Renal pelvis (tissue), 4 donors: ENCODE results near the gene MYLK4. TPM values are rescaled to one million over a fixed set of nuclear protein-coding genes. Genes with fewer than 3 reads are reported as not detected.
A peak's percentile ranks its signal among the peaks of the same experiment; 100 is the strongest.

Experiments used
- DNase-seq: peaks from one replicate; pipeline ENCODE4 v3.0.0-alpha.2; 2013
- polyA plus RNA-seq, 3 donors: library from polyadenylated mRNA; unstranded; fragments of 120-200 nt; gene quantifications; one replicate each; pipeline ENCODE4 v1.2.1, GENCODE V29; 2013; ENCODE audit not compliant: insufficient read length in 3 of 3

MYLK4 gene
- polyA plus RNA-seq, 3 donors: 1.1 to 1.7 (median 1.5) TPM

GRCh38 chr6:2756687-2757224 is 6.0 kb upstream of the MYLK4 start:
- no peak for DNase-seq

DNA sequence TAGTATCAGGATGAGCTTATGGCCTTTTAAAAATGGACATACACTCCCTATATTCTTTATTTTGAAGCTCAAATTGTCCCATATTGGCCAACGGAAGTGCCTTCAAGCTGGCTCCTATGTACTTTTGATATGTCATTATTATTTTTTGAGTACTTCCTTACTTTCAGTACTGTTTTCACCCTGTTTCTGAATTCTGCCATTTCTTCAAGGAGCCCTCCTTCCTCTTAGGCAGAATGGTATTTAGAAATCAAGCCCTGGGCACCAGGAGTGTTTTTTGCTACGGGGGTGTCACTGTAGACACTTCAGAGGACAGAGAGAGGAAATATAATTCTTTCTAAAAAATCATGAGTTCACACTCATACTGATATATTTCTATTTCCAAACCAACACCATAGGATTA is 5.5 kb upstream of the MYLK4 start:
- no peak for DNase-seq

- no peak for DNase-seq
These were observed 4.7 kb upstream of the MYLK4 start for GRCh38 chr6:2755456-2755855.

DNA sequence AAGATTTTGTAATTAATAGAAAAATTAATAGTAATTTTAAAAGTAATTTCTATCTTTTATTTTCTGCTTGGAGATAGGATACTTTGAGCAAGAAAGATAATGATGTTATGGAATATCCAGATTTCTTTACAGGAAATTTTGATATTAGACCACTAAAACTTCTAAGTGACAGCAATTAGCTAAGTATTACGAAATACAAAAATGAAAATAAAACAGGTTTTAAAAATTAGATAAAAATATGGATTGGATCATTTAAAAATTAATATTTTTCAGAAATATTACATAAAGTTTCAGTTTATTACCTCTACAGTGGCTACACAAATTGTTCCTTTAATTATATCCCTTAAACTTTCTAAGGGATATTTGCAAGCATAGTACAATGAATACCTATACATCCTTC is 4.2 kb upstream of the MYLK4 start:
- DNase-seq: no peak

- DNase-seq: no peak
These were observed 3.7 kb upstream of the MYLK4 start for GRCh38 chr6:2754393-2754792.

- DNase-seq: no peak
These were observed 3.0 kb upstream of the MYLK4 start for GRCh38 chr6:2753743-2754142.

DNA sequence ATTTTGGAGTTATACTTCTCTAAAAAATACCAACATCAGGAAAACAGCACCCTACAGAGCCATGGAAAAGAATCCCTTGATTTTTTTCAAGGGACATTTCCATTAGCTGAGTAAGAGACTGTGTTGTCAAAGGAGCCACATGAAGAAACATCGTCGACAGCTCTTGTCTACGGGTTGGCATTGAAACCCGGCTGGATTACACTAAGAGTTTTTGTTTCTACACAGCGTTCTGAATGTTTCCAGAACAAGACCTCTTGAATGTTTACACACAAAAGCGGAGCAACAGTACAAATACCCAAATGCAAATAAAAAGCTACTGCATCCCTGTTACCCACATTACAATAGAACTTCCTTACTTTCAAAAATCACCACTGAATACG is 2.4 kb upstream of the MYLK4 start:
- no peak for DNase-seq

GRCh38 chr6:2752477-2753109 is 1.9 kb upstream of the MYLK4 start:
- no peak for DNase-seq

DNA sequence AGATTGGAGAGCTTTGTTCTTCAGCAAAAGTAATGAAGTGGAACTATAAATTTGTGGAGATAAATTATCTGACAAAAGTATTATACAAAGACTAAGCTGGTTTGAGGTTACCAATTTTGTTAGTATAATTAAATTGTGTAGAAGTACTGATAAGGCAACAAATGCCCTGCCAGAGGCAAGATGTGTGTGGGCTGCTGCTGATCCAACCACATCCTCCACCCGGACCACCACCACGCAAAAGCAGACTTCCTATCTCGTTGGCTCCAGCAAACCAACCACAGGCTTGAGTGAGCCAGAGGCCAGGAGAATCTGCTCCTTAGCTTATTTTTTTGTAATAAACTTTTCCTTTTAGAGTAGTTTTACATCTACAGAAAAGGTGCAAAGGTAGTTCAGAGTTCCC is 1.1 kb upstream of the MYLK4 start:
- DNase-seq: no peak

- no peak for DNase-seq
These were observed 637 bp downstream of the MYLK4 start for GRCh38 chr6:2749969-2750600.

GRCh38 chr6:2748183-2748582 is 2.5 kb downstream of the MYLK4 start:
- DNase-seq: no peak

DNA sequence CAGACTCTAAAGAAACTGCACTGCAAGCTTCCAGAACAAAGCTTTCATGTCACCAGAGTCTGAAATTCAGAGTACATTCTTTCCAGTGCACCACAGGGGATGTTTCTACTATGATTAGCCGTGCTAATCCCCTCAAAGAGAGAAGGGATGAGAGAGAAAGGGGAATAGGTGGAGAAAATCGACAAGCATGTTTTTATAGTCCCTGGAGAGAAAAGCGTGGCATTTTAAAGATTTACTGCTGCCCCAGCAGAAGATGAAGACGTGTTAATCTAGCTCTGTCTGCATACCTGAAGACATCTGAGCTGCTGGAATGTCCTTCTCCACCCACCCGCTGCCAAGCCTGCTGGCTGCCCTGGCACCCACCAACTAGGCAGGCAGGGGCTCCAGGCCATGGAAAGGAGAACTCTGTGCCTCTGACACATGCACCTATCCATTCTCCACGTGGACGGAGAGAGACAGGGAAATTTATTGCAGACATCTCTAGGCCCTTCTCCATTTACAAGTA is 4.1 kb downstream of the MYLK4 start:
- DNase-seq: no peak

DNA sequence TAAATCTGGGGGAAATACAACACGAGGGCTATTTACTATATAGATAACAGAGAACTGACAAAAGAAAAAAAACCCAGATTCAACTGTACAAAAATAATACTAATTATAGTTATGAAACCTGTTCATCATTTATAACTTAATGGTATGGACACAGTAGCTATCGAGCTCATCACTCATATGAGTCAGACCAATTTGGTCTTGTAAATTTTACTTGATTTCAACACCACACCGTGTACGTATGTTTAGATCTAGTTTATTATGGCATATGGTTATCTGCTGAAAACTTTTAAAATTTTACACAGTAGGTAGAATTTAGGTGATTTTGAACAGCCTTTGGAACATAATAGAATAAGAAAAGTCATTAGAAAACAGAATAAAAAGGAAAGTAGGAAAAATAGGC is 5.5 kb downstream of the MYLK4 start:
- DNase-seq: no peak

GRCh38 chr6:2744778-2745177 is 5.9 kb downstream of the MYLK4 start:
- DNase-seq: no peak

DNA sequence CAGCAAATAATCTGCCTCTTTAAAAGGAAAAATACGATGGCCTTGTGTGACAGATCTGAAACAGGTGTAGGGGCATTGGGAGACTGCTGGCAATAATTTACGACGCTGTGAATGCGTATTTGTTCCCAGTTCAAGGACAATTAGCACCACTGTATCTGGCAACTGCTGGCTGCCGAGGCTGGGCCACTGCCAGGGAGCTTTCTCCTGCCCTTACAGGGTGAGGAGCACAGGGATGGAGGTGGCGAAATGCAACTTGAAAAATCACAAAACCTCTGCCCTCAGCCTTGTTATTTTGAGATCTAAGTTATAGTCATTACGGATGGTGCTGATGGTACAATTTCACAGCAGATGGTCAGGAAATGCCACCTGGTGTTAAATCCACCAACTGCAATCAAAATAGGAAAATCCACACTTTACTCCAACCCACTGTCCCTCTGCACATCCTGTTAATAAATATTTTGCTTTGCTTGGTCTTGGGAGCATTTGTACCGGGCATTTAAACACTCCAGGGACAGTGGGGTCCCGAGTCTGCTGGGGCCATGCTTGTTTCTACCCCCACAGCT is 6.4 kb downstream of the MYLK4 start:
- no peak for DNase-seq

DNA sequence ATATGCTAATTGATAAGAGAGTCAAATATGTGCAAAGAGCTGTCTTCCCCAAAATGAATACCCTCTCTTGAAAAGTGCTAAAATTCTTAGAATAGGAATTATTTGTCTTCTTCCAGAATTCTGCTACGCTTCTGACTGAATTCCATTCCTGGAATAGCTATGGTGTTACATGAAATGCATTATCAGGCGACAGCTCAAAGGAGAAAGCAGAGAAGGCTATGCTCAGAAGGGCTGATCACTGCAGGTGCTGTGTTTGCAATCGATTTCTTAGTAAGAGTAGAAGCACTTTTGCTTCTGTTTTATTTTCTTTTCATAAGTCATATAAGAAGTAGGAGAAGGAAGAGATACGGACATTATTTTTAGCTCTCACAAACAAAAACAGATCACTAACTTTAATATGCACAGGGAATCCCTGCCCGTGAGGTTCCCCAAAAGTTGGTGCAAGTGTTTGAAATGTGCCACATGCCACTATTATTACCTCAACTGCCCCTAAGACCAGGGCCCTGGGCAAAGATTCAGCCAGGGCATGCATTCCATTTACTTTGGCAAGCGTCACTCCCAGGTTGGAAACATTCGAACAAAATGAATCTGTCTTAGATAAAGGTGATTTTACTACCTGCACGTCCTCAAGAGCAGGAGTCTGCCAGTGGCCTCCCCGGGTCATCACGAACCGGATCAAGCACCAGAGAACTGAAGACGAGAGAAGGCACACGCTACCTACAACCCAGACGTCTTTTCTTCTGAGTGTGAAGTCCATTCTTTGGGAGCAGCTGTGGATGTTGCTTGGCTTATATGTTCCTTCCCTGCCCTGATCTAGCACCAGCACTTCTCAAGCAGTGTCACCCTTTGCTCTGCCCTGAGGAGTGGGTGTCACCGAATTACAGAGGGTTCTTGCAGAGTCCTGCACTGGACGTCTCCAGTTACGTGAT is 7.2 kb downstream of the MYLK4 start:
- no peak for DNase-seq

GRCh38 chr6:2741756-2742155 is 9.0 kb downstream of the MYLK4 start:
- no peak for DNase-seq

DNA sequence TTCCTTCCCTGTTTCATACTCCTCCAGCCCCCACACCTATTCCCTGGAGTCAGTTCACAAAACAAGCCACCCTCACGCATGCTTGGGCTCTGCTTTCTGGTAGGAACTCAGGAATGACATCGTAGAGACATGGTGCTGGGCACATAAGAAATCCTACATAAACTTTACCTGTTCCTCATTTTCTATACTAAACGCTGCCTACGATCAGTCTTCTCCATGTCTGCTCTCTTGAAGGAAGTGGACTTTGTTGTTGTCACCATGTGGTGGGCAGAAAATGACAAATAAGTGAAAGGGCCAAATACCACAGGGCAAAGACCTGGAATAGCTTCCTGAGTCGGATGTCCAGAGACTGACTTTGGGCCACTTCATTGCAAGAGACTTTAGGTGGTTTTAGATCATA is 10.1 kb downstream of the MYLK4 start:
- DNase-seq: no peak

DNA sequence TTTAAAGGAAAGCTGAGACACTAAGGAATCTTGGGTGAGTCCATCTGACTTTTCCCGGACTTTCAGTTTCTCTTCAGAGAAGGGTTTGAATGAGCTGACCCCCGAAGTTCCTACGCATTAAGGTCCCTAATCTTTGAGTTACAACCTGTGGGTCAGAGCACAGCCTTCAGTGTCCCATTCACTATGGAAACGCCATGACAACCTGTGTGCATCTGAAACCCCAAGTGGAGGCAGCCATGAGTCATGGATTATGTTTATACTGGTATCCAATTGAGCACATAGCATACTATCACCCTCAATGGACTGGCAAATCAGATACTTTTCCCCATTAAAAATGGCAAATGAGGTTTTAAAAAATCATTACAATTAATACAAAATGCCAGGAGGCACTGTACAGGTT is 11.4 kb downstream of the MYLK4 start:
- DNase-seq: no peak

DNA sequence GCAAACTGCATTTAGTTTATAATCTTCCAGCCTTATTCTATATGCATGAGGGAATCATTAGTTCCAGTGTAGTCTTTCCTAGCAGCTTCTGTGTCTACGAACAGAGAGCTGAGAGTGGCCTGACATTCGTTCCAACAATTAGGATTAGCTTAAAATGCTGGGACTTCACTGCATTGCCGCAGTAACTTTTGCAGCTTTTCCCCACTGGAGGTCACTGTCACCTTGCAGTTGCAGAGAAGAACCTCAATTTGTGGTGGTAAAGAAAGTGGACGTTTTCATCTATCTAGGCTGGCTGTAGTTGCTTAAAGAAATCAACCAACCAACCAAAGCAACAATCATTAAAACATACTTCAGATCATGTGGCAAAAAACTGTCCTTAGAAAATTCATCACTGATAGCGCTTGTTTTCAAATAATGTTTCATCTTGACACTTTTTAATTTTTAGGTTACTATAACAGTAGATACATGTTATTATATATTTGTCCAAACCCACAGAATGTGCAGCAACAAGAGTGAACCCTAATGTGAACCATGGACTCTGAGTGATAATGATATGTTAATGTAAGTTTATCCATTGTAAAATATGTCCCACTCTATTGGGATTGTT is 12.2 kb downstream of the MYLK4 start:
- DNase-seq: peak; percentile 73

DNA sequence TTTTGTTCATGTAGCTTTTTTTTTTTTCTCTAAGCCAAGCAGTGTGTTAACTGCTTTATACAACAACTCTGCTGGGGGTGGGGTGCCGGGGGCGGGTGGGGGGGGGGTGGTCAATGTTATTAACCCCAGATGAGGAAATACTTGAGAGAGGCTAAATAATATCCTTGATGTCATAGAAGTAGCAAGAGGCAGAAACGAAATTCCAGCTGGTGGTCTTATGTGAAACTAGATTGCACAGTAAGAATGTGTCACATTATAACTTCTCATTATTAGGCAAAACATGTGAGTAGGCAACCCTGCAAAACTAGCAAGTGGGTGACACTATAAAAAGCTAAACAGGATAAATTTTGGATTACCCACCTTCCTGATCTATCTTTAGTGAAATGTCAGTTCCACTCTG is 12.8 kb downstream of the MYLK4 start:
- DNase-seq: no peak
